H9 (cell line): Measurements from ENCODE around the gene ATP5PF. TPM values are rescaled to one million over a fixed set of nuclear protein-coding genes. Genes with fewer than 3 reads are reported as not detected.

Experiments
- DNase-seq: peaks from one replicate; pipeline ENCODE4 v3.0.0-alpha.2; 2017
- H2AFZ ChIP-seq: one replicate; pipeline ENCODE4 v1.6.1; 2013; ENCODE audit warnings: mild to moderate bottlenecking, low read length, control low read depth, moderate library complexity
- H2AK5ac ChIP-seq: 2 replicates; pipeline ENCODE4 v1.6.1; 2013; ENCODE audit warnings: low read length, control low read depth, mixed read lengths; ENCODE audit not compliant: insufficient read length
- H2BK120ac ChIP-seq: one replicate; pipeline ENCODE4 v1.6.1; 2013; ENCODE audit warnings: low read depth, mild to moderate bottlenecking, low read length, control low read depth, inconsistent platforms; ENCODE audit not compliant: poor library complexity, severe bottlenecking
- H2BK12ac ChIP-seq: 2 replicates; pipeline ENCODE4 v1.6.1; 2013; ENCODE audit warnings: low read length, control low read depth, mixed read lengths, low read depth; ENCODE audit not compliant: insufficient read length
- H2BK15ac ChIP-seq: 2 replicates; pipeline ENCODE4 v1.6.1; 2013; ENCODE audit warnings: low read depth, low read length, control low read depth
- H2BK20ac ChIP-seq: one replicate; pipeline ENCODE4 v1.6.1; 2013; ENCODE audit warnings: low read depth, mild to moderate bottlenecking, low read length, control low read depth, inconsistent platforms; ENCODE audit not compliant: poor library complexity, severe bottlenecking
- H2BK5ac ChIP-seq: 2 replicates; pipeline ENCODE4 v1.6.1; 2013; ENCODE audit warnings: low read length, control low read depth, mixed read lengths; ENCODE audit not compliant: insufficient read length
- H3K14ac ChIP-seq: 2 replicates; pipeline ENCODE4 v1.6.1; 2013; ENCODE audit warnings: low read length, control low read depth; ENCODE audit not compliant: insufficient read depth
- H3K18ac ChIP-seq: 2 replicates; pipeline ENCODE4 v1.6.1; 2013; ENCODE audit warnings: low read depth, mild to moderate bottlenecking, mixed read lengths, low read length, control low read depth; ENCODE audit not compliant: insufficient read length
- H3K23ac ChIP-seq: 2 replicates; pipeline ENCODE4 v1.6.1; 2013; ENCODE audit warnings: low read length, control low read depth, mixed read lengths, low read depth; ENCODE audit not compliant: insufficient read length
- H3K23me2 ChIP-seq: 2 replicates; pipeline ENCODE4 v1.6.1; 2013; ENCODE audit warnings: low read depth, mild to moderate bottlenecking, mixed read lengths, low read length, control low read depth; ENCODE audit not compliant: insufficient read length, poor library complexity, severe bottlenecking
- H3K27ac ChIP-seq: 2 replicates; pipeline ENCODE4 v1.5.1; 2013; ENCODE audit warnings: low read length, control low read depth, mixed read lengths, low read depth; ENCODE audit not compliant: insufficient read length
- H3K27me3 ChIP-seq: 2 replicates; pipeline ENCODE4 v1.6.1; 2013; ENCODE audit warnings: low read length, control low read depth, inconsistent platforms; ENCODE audit not compliant: insufficient read depth
- H3K4ac ChIP-seq: 2 replicates; pipeline ENCODE4 v1.6.1; 2013; ENCODE audit warnings: low read depth, mild to moderate bottlenecking, control low read depth, inconsistent platforms, low read length, moderate library complexity
- H3K4me1 ChIP-seq: 2 replicates; pipeline ENCODE4 v1.6.1; 2013; ENCODE audit warnings: low read length, control low read depth, inconsistent platforms; ENCODE audit not compliant: insufficient read depth
- H3K4me2 ChIP-seq: 2 replicates; pipeline ENCODE4 v1.6.1; 2013; ENCODE audit warnings: low read length, control low read depth, mixed read lengths; ENCODE audit not compliant: insufficient read length, insufficient read depth
- H3K56ac ChIP-seq: 2 replicates; pipeline ENCODE4 v1.6.1; 2013; ENCODE audit warnings: low read depth, mild to moderate bottlenecking, mixed read lengths, low read length, control low read depth; ENCODE audit not compliant: insufficient read length
- H3K79me1 ChIP-seq: 2 replicates; pipeline ENCODE4 v1.6.1; 2013; ENCODE audit warnings: low read depth, mild to moderate bottlenecking, moderate library complexity, low read length, control low read depth, inconsistent platforms; ENCODE audit not compliant: insufficient read depth, poor library complexity, severe bottlenecking
- H3K79me2 ChIP-seq: 2 replicates; pipeline ENCODE4 v1.6.1; 2013; ENCODE audit warnings: low read length, control low read depth, inconsistent platforms; ENCODE audit not compliant: insufficient read depth
- H3K9ac ChIP-seq: 2 replicates; pipeline ENCODE4 v1.6.1; 2013; ENCODE audit warnings: low read length, control low read depth, mixed read lengths; ENCODE audit not compliant: insufficient read length; ENCODE audit errors: extremely low read depth
- H3K9me3 ChIP-seq: one replicate; pipeline ENCODE4 v1.6.1; 2013; ENCODE audit warnings: low read depth, low read length, inconsistent platforms; ENCODE audit not compliant: control insufficient read depth
- H3T11ph ChIP-seq: one replicate; pipeline ENCODE4 v1.6.1; 2013; ENCODE audit warnings: mild to moderate bottlenecking, low read length, control low read depth, inconsistent platforms
- H4K20me1 ChIP-seq: one replicate; pipeline ENCODE4 v1.6.1; 2013; ENCODE audit not compliant: control insufficient read depth, insufficient read length, insufficient read depth
- H4K5ac ChIP-seq: 2 replicates; pipeline ENCODE4 v1.6.1; 2013; ENCODE audit warnings: low read depth, mild to moderate bottlenecking, mixed read lengths, low read length, control low read depth; ENCODE audit not compliant: insufficient read length
- H4K8ac ChIP-seq: replicated peaks from 2 replicates; pipeline ENCODE4 v1.6.1; 2013; ENCODE audit warnings: low read length, control low read depth, mixed read lengths, low read depth; ENCODE audit not compliant: insufficient read length
- H4K91ac ChIP-seq: 2 replicates; pipeline ENCODE4 v1.6.1; 2013; ENCODE audit warnings: low read depth, mild to moderate bottlenecking, moderate library complexity, mixed read lengths, low read length, control low read depth; ENCODE audit not compliant: insufficient read length
- H3K27ac Mint-ChIP-seq, 3 experiments: 2 replicates in 2 of 3; 3 replicates in 1 of 3; pipeline ENCODE4 v1.8.0; 2020 to 2021; ENCODE audit warnings: mixed read lengths in 3 of 3, mild to moderate bottlenecking in 1 of 3, moderate library complexity in 1 of 3
- H3K27me3 Mint-ChIP-seq: 2 replicates; pipeline ENCODE4 v1.8.0; 2021; ENCODE audit warnings: low read depth, mild to moderate bottlenecking, moderate library complexity, mixed read lengths
- H3K36me3 Mint-ChIP-seq, 3 experiments: 2 replicates in 2 of 3; 3 replicates in 1 of 3; pipeline ENCODE4 v1.8.0; 2020 to 2021; ENCODE audit warnings: low read depth in 3 of 3, mixed read lengths in 3 of 3; ENCODE audit not compliant: insufficient read depth in 1 of 3
- H3K4me1 Mint-ChIP-seq, 2 experiments: 2 replicates each; pipeline ENCODE4 v1.8.0; 2020; ENCODE audit warnings: mixed read lengths in 2 of 2
- H3K4me3 Mint-ChIP-seq, 2 experiments: 2 replicates in 1 of 2; 3 replicates in 1 of 2; pipeline ENCODE4 v1.8.0; 2020 to 2021; ENCODE audit warnings: mild to moderate bottlenecking in 2 of 2, mixed read lengths in 2 of 2, moderate library complexity in 1 of 2
- H3K9me3 Mint-ChIP-seq, 2 experiments: 2 replicates in 1 of 2; 3 replicates in 1 of 2; pipeline ENCODE4 v1.8.0; 2020; ENCODE audit warnings: mild to moderate bottlenecking in 2 of 2, mixed read lengths in 2 of 2, moderate library complexity in 1 of 2
- CTCF ChIP-seq: fragments of 200-600 bp; sonication (generic); conservative IDR thresholded peaks from 3 replicates; pipeline ENCODE4 v1.8.0; 2021; ENCODE audit warnings: antibody characterized with exemption, mild to moderate bottlenecking
- WGBS: extraction: QIAGEN DNeasy Blood & Tissue Kit; methylation state at CpG from one replicate; pipeline ENCODE4 v1.1.7; 2013; ENCODE audit warnings: missing lambda C conversion rate, low lambda C conversion rate, mixed read lengths; ENCODE audit not compliant: insufficient read length; ENCODE audit errors: extremely low coverage; 5-methylcytosine and 5-hydroxymethylcytosine counted together
- total RNA-seq: library from RNA; stranded (reverse); gene quantifications from 2 replicates; pipeline ENCODE4 v1.2.1, GENCODE V29; 2021

Gene ATP5PF
- total RNA-seq, 1 experiment from 2014 or later, result 143 TPM

- Histone ChIP-seq H4K8ac (no peak overlapping the region), H3K4ac (no peak overlapping the region), H3K79me1 (no peaks in the 10 kb centered on the region), H3K56ac (no peak overlapping the region), H4K91ac (no peak overlapping the region), H3K18ac (no peak overlapping the region), H2BK120ac (no peak overlapping the region), H3K27ac (no peak overlapping the region), H2BK5ac (no peak overlapping the region), H3K9ac (no peak overlapping the region), H4K20me1 (no peaks in the 10 kb centered on the region), H2BK12ac (no peak overlapping the region), H3K23me2 (no peaks in the 10 kb centered on the region), H3K79me2 (no peaks in the 10 kb centered on the region), H3T11ph (no peak overlapping the region), H4K5ac (no peak overlapping the region), H3K4me1 (no peaks in the 10 kb centered on the region), H3K27me3 (no peaks in the 10 kb centered on the region), H3K9me3 (no peaks in the 10 kb centered on the region), H2BK20ac (no peak overlapping the region), H3K4me2 (no peak overlapping the region), H3K23ac (no peak overlapping the region), H2BK15ac (no peak overlapping the region), H3K14ac (no peak overlapping the region), H2AK5ac (no peak overlapping the region), H2AFZ (no peak overlapping the region)
- no peak for DNase-seq
- H3K4me3 Mint-ChIP-seq, result no peak overlapping the region
- peak; percentile 89 for TF ChIP-seq CTCF
- H3K36me3 Mint-ChIP-seq, result no peaks in the 10 kb centered on the region
- WGBS, result no CpG with 5 or more reads among the region's 7 CpGs
- H3K9me3 Mint-ChIP-seq, result no peaks in the 10 kb centered on the region
- H3K27ac Mint-ChIP-seq, result no peak overlapping the region; a peak in 1 of 7 replicates
- peaks cover 5% of the 10 kb centered on the region in 2 experiments for H3K4me1 Mint-ChIP-seq
- H3K27me3 Mint-ChIP-seq, result no peaks in the 10 kb centered on the region; the same call in 1 of the 2 replicates
Measured at GRCh38 chr21:25708467-25709065, 26.1 kb downstream of the ATP5PF start.
